Epithelial cell of proximal tubule (primary cell): ENCODE data around the gene TJP1. TPM values are rescaled to one million over a fixed set of nuclear protein-coding genes. Genes with fewer than 3 reads are reported as not detected.
A peak's percentile ranks its signal among the peaks of the same experiment; 100 is the strongest.
"Not testable (repeated sequence)": the region's sequence is repeated elsewhere in the genome, so short reads cannot be mapped to it uniquely, and the experiment has no call there.

Source experiments
- DNase-seq: peaks from one replicate; pipeline ENCODE4 v3.0.0-alpha.2; 2011; ENCODE audit warnings: low read depth
- H3K4me3 ChIP-seq: 2 replicates; pipeline ENCODE4 v1.5.1; 2011; ENCODE audit warnings: low read depth, mild to moderate bottlenecking, low read length
- CTCF ChIP-seq: conservative IDR thresholded peaks from 2 replicates; pipeline ENCODE4 v1.5.1; 2012; ENCODE audit warnings: low read depth, mild to moderate bottlenecking, low read length
- total RNA-seq: library from RNA; depleted of rRNA; stranded (reverse); fragments of >200 nt; gene quantifications from 2 replicates; pipeline ENCODE4 v1.2.3, GENCODE V29; 2015

Gene TJP1
- total RNA-seq, 1 donor from 2014 or later = 106 TPM

GRCh38 chr15:29759596-29759995 lies 62.7 kb downstream of the TJP1 start:
- TF ChIP-seq CTCF = no peak
- no peak for DNase-seq
- no peak overlapping the region for H3K4me3 ChIP-seq

GRCh38 chr15:29756358-29757267 lies 65.7 kb downstream of the TJP1 start:
- no peak for DNase-seq
- no peak overlapping the region for H3K4me3 ChIP-seq
- no peak for TF ChIP-seq CTCF

- not testable (repeated sequence) for DNase-seq, H3K4me3 ChIP-seq
These were observed 68.3 kb downstream of the TJP1 start for GRCh38 chr15:29754009-29754408.

GRCh38 chr15:29753506-29753905 lies 68.8 kb downstream of the TJP1 start:
- DNase-seq = no peak
- peak; percentile 20 for TF ChIP-seq CTCF
- H3K4me3 ChIP-seq = no peak overlapping the region

GRCh38 chr15:29750754-29751153 lies 71.5 kb downstream of the TJP1 start:
- TF ChIP-seq CTCF = no peak
- no peak overlapping the region for H3K4me3 ChIP-seq
- no peak for DNase-seq

GRCh38 chr15:29749365-29750086 lies 72.7 kb downstream of the TJP1 start:
- no peak for TF ChIP-seq CTCF
- DNase-seq = no peak
- H3K4me3 ChIP-seq = no peak overlapping the region

- H3K4me3 ChIP-seq = no peak overlapping the region
- no peak for TF ChIP-seq CTCF
- no peak for DNase-seq
These were observed 74.3 kb downstream of the TJP1 start for GRCh38 chr15:29747837-29748417.
